Left ventricle myocardium inferior (tissue), 1 donor: ENCODE measurements around the gene ZBTB46. TPM values are rescaled to one million over a fixed set of nuclear protein-coding genes. Genes with fewer than 3 reads are reported as not detected.

Source experiments
- DNase-seq: peaks from one replicate; pipeline ENCODE4 v3.0.0-alpha.2; 2020
- H3K27ac ChIP-seq: fragments of 200-600 bp; replicated peaks from 2 replicates; pipeline ENCODE4 v1.8.0; 2021
- H3K27me3 ChIP-seq: fragments of 200-600 bp; 2 replicates; pipeline ENCODE4 v1.8.0; 2021; ENCODE audit warnings: low read depth
- H3K36me3 ChIP-seq: fragments of 200-600 bp; 2 replicates; pipeline ENCODE4 v1.8.0; 2021
- H3K4me1 ChIP-seq: fragments of 200-600 bp; 2 replicates; pipeline ENCODE4 v1.8.0; 2021
- H3K4me3 ChIP-seq: fragments of 200-600 bp; 2 replicates; pipeline ENCODE4 v1.8.0; 2021; ENCODE audit warnings: mild to moderate bottlenecking, moderate library complexity
- H3K9me3 ChIP-seq: fragments of 200-600 bp; replicated peaks from 2 replicates; pipeline ENCODE4 v1.8.0; 2021
- CTCF ChIP-seq: fragments of 200-600 bp; IDR thresholded peaks from 2 replicates; pipeline ENCODE4 v1.8.0; 2021; ENCODE audit warnings: antibody characterized with exemption, mild to moderate bottlenecking, borderline replicate concordance
- intact Hi-C: fragments of 100-400 bp; cut with micrococcal nuclease; formaldehyde crosslinking; loops from one replicate; pipeline ENCODE4 v1.11.0; 2022
- total RNA-seq: library from RNA; stranded (reverse); fragmentation: NEBNext Ultra II Directional; extraction: Animal tissue kit (Norgen Biotek cat#: 25700); gene quantifications from one replicate; pipeline ENCODE4 v1.2.1, GENCODE V29; 2021
- donor health status: DM: no; HTN: yes; CAD: no; lungs with severe emphysema.

The ZBTB46 gene
- total RNA-seq, 1 donor from 2014 or later: 13.6 TPM

GRCh38 chr20:63752411-63753101 lies 78.5 kb downstream of the ZBTB46 start:
- peaks cover 13% of the 10 kb centered on the region for H3K4me1 ChIP-seq
- no peak for DNase-seq
- TF ChIP-seq CTCF: no peak
- intact Hi-C loops: no loop called here
- no peaks in the 10 kb centered on the region for H3K9me3 ChIP-seq
- H3K27ac ChIP-seq: no peak overlapping the region
- no peaks in the 10 kb centered on the region for H3K27me3 ChIP-seq
- H3K36me3 ChIP-seq: peaks cover 35% of the 10 kb centered on the region
- no peak overlapping the region for H3K4me3 ChIP-seq

GRCh38 chr20:63751471-63752271 lies 79.4 kb downstream of the ZBTB46 start:
- Histone ChIP-seq H3K27me3 (no peaks in the 10 kb centered on the region), H3K4me3 (no peak overlapping the region), H3K4me1 (peaks cover 15% of the 10 kb centered on the region), H3K9me3 (no peaks in the 10 kb centered on the region), H3K27ac (no peak overlapping the region), H3K36me3 (peaks cover 39% of the 10 kb centered on the region)
- intact Hi-C loops: no loop called here
- TF ChIP-seq CTCF: no peak
- no peak for DNase-seq

GRCh38 chr20:63750807-63751470 lies 80.1 kb downstream of the ZBTB46 start:
- Histone ChIP-seq H3K27ac (no peak overlapping the region), H3K4me1 (peaks cover 15% of the 10 kb centered on the region), H3K4me3 (no peak overlapping the region), H3K36me3 (peaks cover 46% of the 10 kb centered on the region), H3K27me3 (no peaks in the 10 kb centered on the region), H3K9me3 (no peaks in the 10 kb centered on the region)
- intact Hi-C loops: no loop called here
- TF ChIP-seq CTCF: no peak
- no peak for DNase-seq

- Histone ChIP-seq H3K36me3 (peaks cover 47% of the 10 kb centered on the region), H3K4me1 (peaks cover 15% of the 10 kb centered on the region), H3K27ac (no peak overlapping the region), H3K9me3 (no peaks in the 10 kb centered on the region), H3K4me3 (no peak overlapping the region), H3K27me3 (no peaks in the 10 kb centered on the region)
- TF ChIP-seq CTCF: no peak
- intact Hi-C loops: no loop called here
- no peak for DNase-seq
Observed at GRCh38 chr20:63749597-63750508, 81.2 kb downstream of the ZBTB46 start.

GRCh38 chr20:63748934-63749270 lies 82.2 kb downstream of the ZBTB46 start:
- Histone ChIP-seq H3K9me3 (no peaks in the 10 kb centered on the region), H3K27me3 (no peaks in the 10 kb centered on the region), H3K36me3 (peaks cover 55% of the 10 kb centered on the region), H3K27ac (no peak overlapping the region), H3K4me1 (peaks cover 13% of the 10 kb centered on the region), H3K4me3 (no peak overlapping the region)
- no peak for TF ChIP-seq CTCF
- intact Hi-C loops: no loop called here
- DNase-seq: no peak
